MM.1S (cell line): ENCODE results near the gene ARL4A.
"Not testable (repeated sequence)": the region's sequence is repeated elsewhere in the genome, so short reads cannot be mapped to it uniquely, and the experiment has no call there.

Experiments used
- DNase-seq: peaks from one replicate; pipeline ENCODE4 v3.0.0-alpha.2; 2015
- H2AFZ ChIP-seq: fragments of 300-600 bp; sonication (generic); 2 replicates; pipeline ENCODE4 v1.6.0; 2016; ENCODE audit warnings: antibody characterized with exemption, low read length
- H3F3A ChIP-seq: fragments of 300-600 bp; sonication (generic); 2 replicates; pipeline ENCODE4 v1.6.1; 2016; ENCODE audit warnings: mild to moderate bottlenecking, antibody characterized with exemption, low read length, moderate library complexity, mixed read lengths; ENCODE audit not compliant: insufficient read depth
- H3K27ac ChIP-seq: fragments of 300-600 bp; sonication (generic); 2 replicates; pipeline ENCODE4 v1.5.1; 2016; ENCODE audit warnings: mild to moderate bottlenecking, low read length
- H3K27me3 ChIP-seq: fragments of 300-600 bp; sonication (generic); replicated peaks from 2 replicates; pipeline ENCODE4 v1.6.0; 2016; ENCODE audit warnings: low read length; ENCODE audit not compliant: insufficient read depth
- H3K36me3 ChIP-seq: fragments of 300-600 bp; sonication (generic); replicated peaks from 2 replicates; pipeline ENCODE4 v1.6.1; 2016; ENCODE audit warnings: mild to moderate bottlenecking, low read length, mixed read lengths; ENCODE audit not compliant: insufficient read depth
- H3K4me1 ChIP-seq: fragments of 300-600 bp; sonication (generic); 2 replicates; pipeline ENCODE4 v1.6.1; 2016; ENCODE audit warnings: low read length, mixed read lengths
- H3K4me2 ChIP-seq: fragments of 300-600 bp; sonication (generic); 2 replicates; pipeline ENCODE4 v1.6.0; 2016; ENCODE audit warnings: low read depth, low read length
- H3K4me3 ChIP-seq: fragments of 300-600 bp; sonication (generic); 2 replicates; pipeline ENCODE4 v1.5.1; 2016; ENCODE audit warnings: low read length, mixed read lengths
- H3K79me2 ChIP-seq: fragments of 300-600 bp; sonication (generic); 2 replicates; pipeline ENCODE4 v1.6.1; 2016; ENCODE audit warnings: mixed run types, low read length, mixed read lengths
- H3K9ac ChIP-seq: fragments of 300-600 bp; sonication (generic); 2 replicates; pipeline ENCODE4 v1.6.1; 2016; ENCODE audit warnings: low read length, mixed read lengths
- H3K9me2 ChIP-seq: fragments of 300-600 bp; sonication (generic); replicated peaks from 2 replicates; pipeline ENCODE4 v1.6.1; 2016; ENCODE audit warnings: mild to moderate bottlenecking, low read length, mixed read lengths; ENCODE audit not compliant: insufficient read depth
- H3K9me3 ChIP-seq: fragments of 300-600 bp; sonication (generic); replicated peaks from 2 replicates; pipeline ENCODE4 v1.6.1; 2016; ENCODE audit warnings: mild to moderate bottlenecking, low read length, mixed read lengths; ENCODE audit not compliant: insufficient read depth
- H4K20me1 ChIP-seq: fragments of 300-600 bp; sonication (generic); 2 replicates; pipeline ENCODE4 v1.6.1; 2016; ENCODE audit warnings: mild to moderate bottlenecking, low read length, moderate library complexity, mixed read lengths; ENCODE audit not compliant: insufficient read depth
- CTCF ChIP-seq: fragments of 300-600 bp; sonication (generic); IDR thresholded peaks from 2 replicates; pipeline ENCODE4 v1.5.1; 2016; ENCODE audit warnings: antibody characterized with exemption, low read length, mixed read lengths
- EZH2 ChIP-seq: fragments of 300-600 bp; sonication (generic); optimal IDR thresholded peaks from 2 replicates; pipeline ENCODE3; 2017; ENCODE audit warnings: low read depth, mild to moderate bottlenecking, antibody characterized with exemption, low read length, mixed read lengths
- EZH2phosphoT487 ChIP-seq: fragments of 300-600 bp; sonication (generic); IDR thresholded peaks from 2 replicates; pipeline ENCODE4 v1.6.1; 2018; ENCODE audit warnings: antibody characterized with exemption, low read length

ARL4A gene

GRCh38 chr7:12670000-12670729 lies 17.3 kb upstream of the ARL4A start:
- H3K9me2 ChIP-seq: no peaks in the 10 kb centered on the region
- no peak overlapping the region for H2AFZ ChIP-seq
- H3F3A ChIP-seq: no peaks in the 10 kb centered on the region
- no peak for DNase-seq
- no peak overlapping the region for H3K27ac ChIP-seq
- no peak for TF ChIP-seq EZH2
- H3K4me2 ChIP-seq: no peak overlapping the region
- no peaks in the 10 kb centered on the region for H3K36me3 ChIP-seq
- H3K9ac ChIP-seq: no peak overlapping the region
- no peaks in the 10 kb centered on the region for H3K27me3 ChIP-seq
- no peaks in the 10 kb centered on the region; the same call in 1 of the 2 replicates for H3K4me1 ChIP-seq
- no peak overlapping the region for H3K4me3 ChIP-seq
- no peaks in the 10 kb centered on the region for H3K9me3 ChIP-seq
- H4K20me1 ChIP-seq: no peaks in the 10 kb centered on the region
- H3K79me2 ChIP-seq: no peaks in the 10 kb centered on the region

- H3K27me3 ChIP-seq: no peaks in the 10 kb centered on the region
- H3K9ac ChIP-seq: no peak overlapping the region
- no peaks in the 10 kb centered on the region for H3K79me2 ChIP-seq
- H4K20me1 ChIP-seq: no peaks in the 10 kb centered on the region
- no peak for TF ChIP-seq CTCF
- no peak for TF ChIP-seq EZH2
- no peaks in the 10 kb centered on the region for H3F3A ChIP-seq
- no peak overlapping the region for H2AFZ ChIP-seq
- H3K9me2 ChIP-seq: no peaks in the 10 kb centered on the region
- no peaks in the 10 kb centered on the region for H3K9me3 ChIP-seq
- DNase-seq: no peak
- H3K4me1 ChIP-seq: no peaks in the 10 kb centered on the region; the same call in 1 of the 2 replicates
- no peak overlapping the region for H3K4me2 ChIP-seq
- H3K36me3 ChIP-seq: no peaks in the 10 kb centered on the region
- H3K4me3 ChIP-seq: no peak overlapping the region
- H3K27ac ChIP-seq: no peak overlapping the region
These were observed 16.5 kb upstream of the ARL4A start for GRCh38 chr7:12670743-12671520.

- DNase-seq, H3K9ac ChIP-seq, H3F3A ChIP-seq, H3K9me2 ChIP-seq, H3K36me3 ChIP-seq, H3K27ac ChIP-seq, H3K4me1 ChIP-seq, H3K27me3 ChIP-seq, H3K79me2 ChIP-seq, H3K4me2 ChIP-seq, H2AFZ ChIP-seq, H4K20me1 ChIP-seq, H3K9me3 ChIP-seq, H3K4me3 ChIP-seq: not testable (repeated sequence)
These were observed 14.0 kb upstream of the ARL4A start for GRCh38 chr7:12673436-12673835.

GRCh38 chr7:12674053-12674452 lies 13.4 kb upstream of the ARL4A start:
- no peaks in the 10 kb centered on the region for H3K27me3 ChIP-seq
- no peaks in the 10 kb centered on the region for H3K36me3 ChIP-seq
- H3K4me3 ChIP-seq: no peak overlapping the region
- H3K4me2 ChIP-seq: no peak overlapping the region
- H4K20me1 ChIP-seq: no peaks in the 10 kb centered on the region
- H3K9me2 ChIP-seq: no peaks in the 10 kb centered on the region
- no peaks in the 10 kb centered on the region for H3K79me2 ChIP-seq
- no peaks in the 10 kb centered on the region; the same call in 1 of the 2 replicates for H3K4me1 ChIP-seq
- H2AFZ ChIP-seq: no peak overlapping the region
- H3K9me3 ChIP-seq: no peaks in the 10 kb centered on the region
- H3F3A ChIP-seq: no peaks in the 10 kb centered on the region
- DNase-seq: no peak
- TF ChIP-seq CTCF (no peak), EZH2phosphoT487 (no peak), EZH2 (no peak)
- H3K9ac ChIP-seq: no peak overlapping the region
- H3K27ac ChIP-seq: no peak overlapping the region
